Measurements from ENCODE around the gene WWOX.

- TF ChIP-seq YY1 (IDR thresholded peaks at IDR 0.05; ENCODE audit: insufficient read depth, insufficient read length): no peak
- TF ChIP-seq ZNF274 (IDR thresholded peaks at IDR 0.05; ENCODE audit: low read depth, low read length): no peak
- no peak for TF ChIP-seq SUZ12 (IDR thresholded peaks at IDR 0.05; ENCODE audit: extremely low read depth, insufficient read depth, insufficient read length)
Measured at GRCh38 chr16:79121906-79122305, 1022.5 kb downstream of the WWOX start.

Measured in NT2/D1 (cell line).